Gastroesophageal sphincter (tissue), 4 donors: ENCODE measurements around the gene MTSS2. TPM values are rescaled to one million over a fixed set of nuclear protein-coding genes. Genes with fewer than 3 reads are reported as not detected.

Source experiments
- ATAC-seq: fragments of 150-250 bp; one replicate; pipeline ENCODE4 v1.9.1; 2016; ENCODE audit warnings: mild to moderate bottlenecking, moderate library complexity
- H3K27ac ChIP-seq, 4 donors: fragments of 200-600 bp; sonication (generic) in 3 of 4; 1 replicate in 3 of 4; 2 replicates in 1 of 4; pipeline ENCODE4 v1.5.1; 2016 to 2019
- H3K27me3 ChIP-seq: fragments of 200-600 bp; sonication (generic); one replicate; pipeline ENCODE4 v1.5.1; 2019
- H3K36me3 ChIP-seq, 2 donors: fragments of 200-600 bp; sonication (generic); one replicate each; pipeline ENCODE4 v1.5.1; 2019; ENCODE audit warnings: control low read depth in 1 of 2
- H3K4me1 ChIP-seq, 3 donors: fragments of 200-600 bp; sonication (generic); 1 replicate in 2 of 3; 2 replicates in 1 of 3; pipeline ENCODE4 v1.5.1; 2016 to 2019; ENCODE audit warnings: control low read depth in 2 of 3
- H3K4me3 ChIP-seq, 2 donors: fragments of 200-600 bp; sonication (generic); one replicate each; pipeline ENCODE4 v1.5.1; 2019; ENCODE audit warnings: mild to moderate bottlenecking in 1 of 2, moderate library complexity in 1 of 2
- H3K9me3 ChIP-seq, 3 donors: fragments of 200-600 bp; sonication (generic); one replicate each; pipeline ENCODE4 v1.5.1; 2017 to 2019; ENCODE audit warnings: control low read depth in 2 of 3
- EP300 ChIP-seq: sonication (generic); formaldehyde crosslinking; IDR thresholded peaks from one replicate; pipeline ENCODE4 v1.6.1; 2017; ENCODE audit warnings: antibody characterized with exemption, mild to moderate bottlenecking
- POLR2A ChIP-seq, 2 donors: fragments of 450-650 bp; IDR thresholded peaks; one replicate each; pipeline ENCODE4 v1.6.1; 2017; ENCODE audit warnings: antibody characterized with exemption in 2 of 2, mild to moderate bottlenecking in 2 of 2, moderate library complexity in 1 of 2
- POLR2AphosphoS5 ChIP-seq: sonication (generic); formaldehyde crosslinking; IDR thresholded peaks from one replicate; pipeline ENCODE4 v1.6.1; 2017; ENCODE audit warnings: antibody characterized with exemption
- WGBS, 2 donors: methylation state at CpG; one replicate each; pipeline ENCODE4 v1.1.5; 2018; ENCODE audit warnings: low coverage in 1 of 2; 5-methylcytosine and 5-hydroxymethylcytosine counted together
- total RNA-seq, 4 donors: library from RNA; depleted of rRNA; stranded (reverse); fragments of >200 nt; gene quantifications; one replicate each; pipeline ENCODE4 v1.1.0, GENCODE V29; 2016
- TF ChIP-seq, protein P1 (sequence below), 4 experiments: fragments of 200-600 bp in 2 of 4; fragments of 450-650 bp in 2 of 4; sonication (generic) in 1 of 4; IDR thresholded peaks; one replicate each; pipeline ENCODE4 v1.5.1; 2017 to 2019; ENCODE audit warnings: antibody characterized with exemption in 4 of 4, mild to moderate bottlenecking in 2 of 4, moderate library complexity in 2 of 4

The MTSS2 gene
- total RNA-seq, 4 donors from 2014 or later = 70.9 to 234 (median 85.9) TPM

DNA sequence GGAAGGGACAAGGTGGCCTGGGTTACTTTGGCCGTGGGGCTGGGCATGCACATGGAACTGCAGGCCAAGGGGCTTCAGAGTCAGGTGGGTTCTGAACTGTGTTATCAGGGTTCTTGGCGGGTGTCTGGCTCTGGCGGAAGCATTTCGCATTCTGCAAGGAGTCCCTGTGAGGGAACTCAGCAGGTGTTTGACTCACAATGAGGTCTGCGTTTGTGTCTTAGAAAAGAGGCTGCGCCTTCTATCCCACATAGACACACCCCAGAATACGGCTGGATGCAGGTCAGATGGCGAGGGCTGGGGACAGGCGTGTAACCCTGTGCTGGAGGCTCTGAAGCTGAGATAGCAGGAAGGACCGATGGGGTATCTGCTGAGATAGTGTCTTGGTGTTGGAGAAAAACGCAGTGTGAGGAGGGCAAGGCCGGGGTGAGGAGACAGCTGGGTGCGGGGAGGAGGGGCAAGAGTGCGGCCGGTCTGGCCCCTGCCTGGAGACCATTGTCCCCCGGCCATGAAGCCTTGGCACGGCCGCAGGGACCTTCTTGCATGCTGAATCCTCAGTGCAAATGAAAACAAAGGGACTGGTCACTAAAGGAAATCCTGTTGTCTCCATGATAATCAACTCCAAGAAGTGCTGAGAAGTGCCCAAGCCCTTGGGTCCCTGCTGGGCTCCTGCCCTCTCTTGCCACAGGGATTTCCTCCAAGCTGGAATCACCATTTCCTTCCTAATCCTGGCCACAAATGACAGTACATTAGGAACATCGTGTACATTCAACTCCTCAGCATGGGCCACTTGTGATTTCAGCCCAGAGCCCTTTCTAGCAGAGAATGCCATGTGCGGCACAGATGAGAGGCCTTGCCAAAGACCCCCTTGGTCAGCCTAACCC, 22.8 kb upstream of the MTSS2 start:
- Histone ChIP-seq H3K27me3 (no peaks in the 10 kb centered on the region), H3K27ac (peak overlapping the region in 3 of 4 donors; percentile 44 to 98 (median 97)), H3K36me3 (no peaks in the 10 kb centered on the region), H3K4me3 (no peak overlapping the region), H3K9me3 (no peaks in the 10 kb centered on the region), H3K4me1 (peaks cover 0 to 100% (median 39%) of the 10 kb centered on the region in 3 donors)
- 70% methylated on average over 14 of the region's 20 CpGs; no CpG with 5 or more reads in 1 of the 2 donors for WGBS, 2 donors
- TF ChIP-seq, protein P1, sequence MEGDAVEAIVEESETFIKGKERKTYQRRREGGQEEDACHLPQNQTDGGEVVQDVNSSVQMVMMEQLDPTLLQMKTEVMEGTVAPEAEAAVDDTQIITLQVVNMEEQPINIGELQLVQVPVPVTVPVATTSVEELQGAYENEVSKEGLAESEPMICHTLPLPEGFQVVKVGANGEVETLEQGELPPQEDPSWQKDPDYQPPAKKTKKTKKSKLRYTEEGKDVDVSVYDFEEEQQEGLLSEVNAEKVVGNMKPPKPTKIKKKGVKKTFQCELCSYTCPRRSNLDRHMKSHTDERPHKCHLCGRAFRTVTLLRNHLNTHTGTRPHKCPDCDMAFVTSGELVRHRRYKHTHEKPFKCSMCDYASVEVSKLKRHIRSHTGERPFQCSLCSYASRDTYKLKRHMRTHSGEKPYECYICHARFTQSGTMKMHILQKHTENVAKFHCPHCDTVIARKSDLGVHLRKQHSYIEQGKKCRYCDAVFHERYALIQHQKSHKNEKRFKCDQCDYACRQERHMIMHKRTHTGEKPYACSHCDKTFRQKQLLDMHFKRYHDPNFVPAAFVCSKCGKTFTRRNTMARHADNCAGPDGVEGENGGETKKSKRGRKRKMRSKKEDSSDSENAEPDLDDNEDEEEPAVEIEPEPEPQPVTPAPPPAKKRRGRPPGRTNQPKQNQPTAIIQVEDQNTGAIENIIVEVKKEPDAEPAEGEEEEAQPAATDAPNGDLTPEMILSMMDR (IDR thresholded peaks at IDR 0.05) = no peak
- TF ChIP-seq POLR2A (IDR thresholded peaks at IDR 0.05) (no peak), EP300 (no peak), POLR2AphosphoS5 (no peak)
- no peak for ATAC-seq

DNA sequence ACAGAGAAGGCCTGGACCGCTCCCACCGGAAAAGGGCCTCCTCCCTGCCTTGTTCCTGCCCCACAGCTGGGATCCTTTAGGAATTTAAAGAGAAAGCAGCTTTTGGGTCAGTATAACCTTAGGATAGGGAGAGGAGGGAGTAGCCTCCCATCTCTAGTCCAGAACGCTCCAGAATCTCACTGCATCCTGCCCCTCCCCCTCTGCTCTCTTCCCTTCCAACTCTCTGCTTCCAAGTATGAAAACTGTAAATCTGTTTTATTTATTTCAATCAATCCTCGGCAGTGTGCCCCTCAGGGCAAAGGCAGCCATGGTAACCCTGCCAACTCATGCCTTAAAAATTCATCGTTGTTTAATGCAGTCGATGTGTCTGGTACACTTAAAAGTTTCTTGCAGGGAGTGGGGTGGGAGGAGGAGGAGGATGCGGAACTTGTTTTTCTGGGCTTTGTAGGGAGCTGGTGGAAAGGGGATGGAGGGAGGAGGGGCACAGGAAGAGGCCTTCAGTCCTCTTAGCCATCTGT, 21.2 kb upstream of the MTSS2 start:
- Histone ChIP-seq H3K9me3 (no peaks in the 10 kb centered on the region), H3K36me3 (no peaks in the 10 kb centered on the region), H3K27ac (peak overlapping the region; percentile 52 to 98 (median 96)), H3K27me3 (no peaks in the 10 kb centered on the region), H3K4me3 (no peak overlapping the region), H3K4me1 (peaks cover 5 to 100% (median 42%) of the 10 kb centered on the region in 3 donors)
- whole genome bisulfite sequencing, 2 donors = 10 to 12% methylated on average over 4 to 7 of the region's 7 CpGs
- peak; percentile 38 for ATAC-seq
- TF ChIP-seq POLR2AphosphoS5 (peak; percentile 78), EP300 (no peak)
- TF ChIP-seq, protein P1 (IDR thresholded peaks at IDR 0.05) = no peak

DNA sequence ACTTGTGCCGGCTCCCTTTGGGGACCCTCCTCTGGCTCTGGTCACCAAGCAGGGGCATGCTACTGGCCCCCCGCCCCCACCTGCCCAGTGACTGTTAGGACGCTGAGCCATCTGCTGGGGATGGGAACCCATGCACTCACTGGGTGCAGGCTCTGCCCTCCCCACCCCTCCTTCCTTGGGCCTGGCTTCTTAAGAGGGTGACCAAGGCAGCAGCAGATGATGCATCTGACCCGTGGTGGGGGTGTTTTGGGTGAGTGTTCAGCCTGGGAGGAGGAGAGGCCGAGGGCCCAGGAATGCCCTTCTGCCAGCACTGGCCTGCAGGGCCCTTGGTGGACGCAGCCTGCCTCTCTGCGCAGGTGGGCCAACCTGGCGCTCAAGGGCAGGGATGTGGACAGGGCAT, 19.2 kb upstream of the MTSS2 start:
- no peak for ATAC-seq

DNA sequence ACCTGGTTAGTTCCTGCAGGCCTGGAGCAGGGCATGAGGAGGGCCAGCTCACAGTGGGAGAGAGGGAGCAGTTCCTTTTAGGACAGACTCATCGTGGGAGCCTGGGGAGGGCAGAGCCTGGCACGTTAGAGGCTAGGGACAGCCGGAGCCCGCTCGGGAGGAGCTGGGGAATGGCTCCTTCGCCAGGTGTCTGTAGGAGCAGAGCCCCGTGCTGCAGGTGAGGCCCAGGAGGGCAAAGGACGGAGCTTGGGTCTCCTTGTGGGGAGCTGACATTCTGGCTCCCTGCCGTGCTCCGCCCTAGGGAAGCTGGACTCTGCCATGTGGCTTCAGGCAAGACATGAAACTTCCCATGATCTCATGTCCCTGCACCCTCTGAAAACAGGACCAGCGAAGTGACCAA, 18.7 kb upstream of the MTSS2 start:
- TF ChIP-seq POLR2A (IDR thresholded peaks at IDR 0.05) (no peak), POLR2AphosphoS5 (no peak), EP300 (no peak)
- TF ChIP-seq, protein P1 (IDR thresholded peaks at IDR 0.05) = no peak
- 50 to 80% methylated on average over 1 of the region's 11 CpGs for WGBS, 2 donors
- Histone ChIP-seq H3K4me1 (peaks cover 12 to 100% (median 63%) of the 10 kb centered on the region in 3 donors), H3K36me3 (no peaks in the 10 kb centered on the region), H3K27me3 (no peaks in the 10 kb centered on the region), H3K27ac (peak overlapping the region; percentile 69 to 98 (median 96)), H3K4me3 (no peak overlapping the region), H3K9me3 (no peaks in the 10 kb centered on the region)
- no peak for ATAC-seq

More for the DNA sequence above, 19.2 kb upstream of the MTSS2 start:
- H3K36me3 ChIP-seq = no peaks in the 10 kb centered on the region
- no peaks in the 10 kb centered on the region for H3K9me3 ChIP-seq
- no peak for TF ChIP-seq POLR2A (IDR thresholded peaks at IDR 0.05)
- no peak for TF ChIP-seq EP300
- TF ChIP-seq, protein P1 (IDR thresholded peaks at IDR 0.05) = no peak
- no peak for TF ChIP-seq POLR2AphosphoS5
- no peak overlapping the region for H3K4me3 ChIP-seq
- no CpG with 5 or more reads among the region's 8 CpGs for WGBS, 2 donors
- peak overlapping the region; percentile 69 to 98 (median 96) for H3K27ac ChIP-seq
- peaks cover 12 to 100% (median 62%) of the 10 kb centered on the region in 3 donors for H3K4me1 ChIP-seq
- no peaks in the 10 kb centered on the region for H3K27me3 ChIP-seq
